Measurements from ENCODE around the gene TBC1D22A.

Gene TBC1D22A

GRCh38 chr22:46854125-46854870, 91.8 kb downstream of the TBC1D22A start:
- TF ChIP-seq CTCF (IDR thresholded peaks at IDR 0.05), result no peak

GRCh38 chr22:46855681-46856080, 93.2 kb downstream of the TBC1D22A start:
- TF ChIP-seq CTCF (IDR thresholded peaks at IDR 0.05), result no peak

- TF ChIP-seq CTCF (IDR thresholded peaks at IDR 0.05), result no peak
Measured at GRCh38 chr22:46856661-46857060, 94.2 kb downstream of the TBC1D22A start.

GRCh38 chr22:46857142-46857884, 94.9 kb downstream of the TBC1D22A start:
- no peak for TF ChIP-seq CTCF (IDR thresholded peaks at IDR 0.05)

- no peak for TF ChIP-seq CTCF (IDR thresholded peaks at IDR 0.05)
Measured at GRCh38 chr22:46857885-46858143, 95.4 kb downstream of the TBC1D22A start.

GRCh38 chr22:46858181-46858771, 95.8 kb downstream of the TBC1D22A start:
- no peak for TF ChIP-seq CTCF (IDR thresholded peaks at IDR 0.05)

- no peak for TF ChIP-seq CTCF (IDR thresholded peaks at IDR 0.05)
Measured at GRCh38 chr22:46860562-46860961, 98.1 kb downstream of the TBC1D22A start.
